ENCODE results near the gene GPATCH2L.

DNA sequence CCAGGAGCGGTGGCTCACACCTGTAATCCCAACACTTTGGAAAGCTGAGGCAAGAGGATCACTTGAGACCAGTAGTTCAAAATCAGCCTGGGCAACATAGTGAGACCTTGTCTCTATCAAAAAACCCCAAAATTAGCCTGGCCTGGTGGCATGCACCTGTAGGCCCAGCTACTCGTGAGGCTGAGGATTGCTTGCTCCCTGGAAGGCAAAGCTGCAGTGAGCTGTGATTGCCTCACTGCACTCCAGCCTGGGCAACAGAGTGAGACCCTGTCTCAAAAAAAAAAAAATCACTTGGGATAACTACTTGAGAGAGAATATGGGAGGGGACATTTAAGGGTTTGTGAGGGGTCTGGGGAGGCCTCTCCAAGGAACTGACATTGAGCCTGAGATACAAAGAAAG is 109.0 kb downstream of the GPATCH2L start:
- no peak for TF ChIP-seq CTCF (IDR thresholded peaks at IDR 0.05)
- TF ChIP-seq POLR2AphosphoS5 (IDR thresholded peaks at IDR 0.05), result no peak
- TF ChIP-seq POLR2A (IDR thresholded peaks at IDR 0.05), result no peak

Data from suprapubic skin (tissue), 4 donors.